ENCODE data around the gene ALKBH4.
"Not testable (repeated sequence)": the region's sequence is repeated elsewhere in the genome, so short reads cannot be mapped to it uniquely, and the experiment has no call there.

GRCh38 chr7:102503141-102503540, 38.5 kb upstream of the ALKBH4 start:
- not testable (repeated sequence) for TF ChIP-seq CTCF, POLR2A (IDR thresholded peaks at IDR 0.05)
